Measurements from ENCODE around the gene ETV3. TPM values are rescaled to one million over a fixed set of nuclear protein-coding genes. Genes with fewer than 3 reads are reported as not detected.

ETV3 gene
- total and polyA plus RNA-seq, 2 of the 8 experiments (the other 6 are each of a cell fraction or from before 2014, with no cell fraction given), result 6.0 to 23.8 TPM

GRCh38 chr1:157163273-157164127 is 25.3 kb upstream of the ETV3 start:
- Histone ChIP-seq H3K27ac (ENCODE audit: low read depth, low read length) (peak overlapping the region; percentile 55; the same call in 1 of the 2 replicates), H3K4ac (replicated peaks; ENCODE audit: insufficient read length, low read depth, low read length) (no peak overlapping the region), H2BK5ac (ENCODE audit: low read depth, low read length) (peak overlapping the region; percentile 97), H3K27me3 (replicated peaks in 1 of 4; ENCODE audit: control insufficient read depth in 3 of 4, extremely low read depth in 1 of 4, insufficient read depth in 3 of 4, low read length in 3 of 4) (no peaks in the 10 kb centered on the region), H3K23me2 (ENCODE audit: low read depth, low read length) (no peaks in the 10 kb centered on the region), H3K79me1 (ENCODE audit: low read depth, low read length) (no peaks in the 10 kb centered on the region), H3K9me3 (ENCODE audit: insufficient read depth in 2 of 2, low read depth in 1 of 2, low read length in 1 of 2) (no peaks in the 10 kb centered on the region), H2BK20ac (ENCODE audit: low read length) (peak overlapping the region; percentile 95; the same call in 1 of the 2 replicates), H3K4me3 (ENCODE audit: extremely low read depth in 1 of 4, insufficient read depth in 2 of 4, low read depth in 3 of 4, low read length in 4 of 4) (peak overlapping the region in 2 of 4 experiments; percentile 17 to 43; a peak in 2 of 8 replicates), H4K20me1 (replicated peaks in 1 of 2; ENCODE audit: control insufficient read depth in 1 of 2, insufficient read depth in 2 of 2, low read length in 2 of 2) (no peaks in the 10 kb centered on the region), H3K4me1 (replicated peaks in 1 of 4; ENCODE audit: control insufficient read depth in 3 of 4, insufficient read depth in 4 of 4, low read length in 3 of 4) (peaks cover 11 to 19% (median 16%) of the 10 kb centered on the region in 4 experiments), H4K91ac (replicated peaks; ENCODE audit: insufficient read length, low read length) (peak overlapping the region; percentile 47), H3K23ac (ENCODE audit: insufficient read length) (no peak overlapping the region), H2BK12ac (ENCODE audit: low read depth, low read length) (peak overlapping the region; percentile 93), H3K56ac (replicated peaks; ENCODE audit: insufficient read length, low read depth, low read length) (no peak overlapping the region), H2AFZ (ENCODE audit: low read length) (peak overlapping the region; percentile 87; the same call in 1 of the 2 replicates), H4K8ac (ENCODE audit: extremely low read depth, insufficient read depth, low read length) (peak overlapping the region; percentile 86), H3K36me3 (ENCODE audit: control insufficient read depth in 2 of 4, insufficient read depth in 4 of 4, low read length in 3 of 4) (no peaks in the 10 kb centered on the region), H3K9ac (replicated peaks in 1 of 4; ENCODE audit: extremely low read depth in 1 of 4, low read depth in 3 of 4, low read length in 3 of 4) (peak overlapping the region in 2 of 4 experiments; percentile 20 to 29; a peak in 2 of 7 replicates), H3K79me2 (ENCODE audit: control insufficient read depth in 1 of 2, insufficient read depth in 2 of 2, low read length in 2 of 2) (no peaks in the 10 kb centered on the region), H3K18ac (ENCODE audit: extremely low read depth, low read length) (peak overlapping the region; percentile 44), H3K4me2 (ENCODE audit: insufficient read depth in 1 of 2, low read depth in 2 of 2, low read length in 2 of 2) (peak overlapping the region; percentile 0 to 56), H2BK120ac (replicated peaks; ENCODE audit: low read depth, low read length) (no peak overlapping the region), H2BK15ac (ENCODE audit: low read length) (no peak overlapping the region), H4K5ac (ENCODE audit: insufficient read length, low read depth, low read length) (peak overlapping the region; percentile 51), H2AK5ac (ENCODE audit: low read depth, low read length) (no peak overlapping the region), H3K14ac (ENCODE audit: insufficient read length) (no peak overlapping the region)
- 30% methylated on average over 20 of the region's 21 CpGs; no CpG with 5 or more reads in 1 of the 2 experiments for WGBS, 2 experiments (ENCODE audit: extremely low coverage in 1 of 2, insufficient coverage in 1 of 2, insufficient read length in 1 of 2, insufficient replicate concordance in 2 of 2, low coverage in 1 of 2, low lambda C conversion rate in 2 of 2, missing lambda C conversion rate in 1 of 2)
- CTCF ChIA-PET (ENCODE audit: partially characterized antibody), result interaction anchor here (0.6 to 3.9 kb wide), 16 partner anchors 8 to 89 kb away, joined by 3 to 24 read pairs (median 4); no protein-coding TSS in a partner anchor
- POLR2A ChIA-PET (ENCODE audit: partially characterized antibody), result interaction anchor here (1.0 to 1.4 kb wide), 2 partner anchors 25 to 53 kb away, joined by 3 to 4 read pairs; no protein-coding TSS in a partner anchor
- DNase-seq (ENCODE audit: low read depth in 1 of 2, low spot score in 2 of 2) (peak; percentile 86 to 100), FAIRE-seq (peak; percentile 62)
- TF ChIP-seq RXRA (IDR thresholded peaks at IDR 0.05; ENCODE audit: insufficient read depth, low read depth, low read length), result no peak
- TF ChIP-seq SAP30 (IDR thresholded peaks at IDR 0.05; ENCODE audit: insufficient read depth, insufficient replicate concordance, low read length), result peak; percentile 97
- no peak for TF ChIP-seq CEBPB (IDR thresholded peaks at IDR 0.05; ENCODE audit: low read depth, low read length)
- TF ChIP-seq PHF8 (conservative IDR thresholded peaks at IDR 0.05; ENCODE audit: low read depth, low read length), result no peak
- TF ChIP-seq FOSL1 (IDR thresholded peaks at IDR 0.05; ENCODE audit: insufficient read depth, low read depth, low read length), result no peak
- TF ChIP-seq EGR1 (IDR thresholded peaks at IDR 0.05; ENCODE audit: borderline replicate concordance, low read depth, low read length), result no peak
- TF ChIP-seq, protein P1, sequence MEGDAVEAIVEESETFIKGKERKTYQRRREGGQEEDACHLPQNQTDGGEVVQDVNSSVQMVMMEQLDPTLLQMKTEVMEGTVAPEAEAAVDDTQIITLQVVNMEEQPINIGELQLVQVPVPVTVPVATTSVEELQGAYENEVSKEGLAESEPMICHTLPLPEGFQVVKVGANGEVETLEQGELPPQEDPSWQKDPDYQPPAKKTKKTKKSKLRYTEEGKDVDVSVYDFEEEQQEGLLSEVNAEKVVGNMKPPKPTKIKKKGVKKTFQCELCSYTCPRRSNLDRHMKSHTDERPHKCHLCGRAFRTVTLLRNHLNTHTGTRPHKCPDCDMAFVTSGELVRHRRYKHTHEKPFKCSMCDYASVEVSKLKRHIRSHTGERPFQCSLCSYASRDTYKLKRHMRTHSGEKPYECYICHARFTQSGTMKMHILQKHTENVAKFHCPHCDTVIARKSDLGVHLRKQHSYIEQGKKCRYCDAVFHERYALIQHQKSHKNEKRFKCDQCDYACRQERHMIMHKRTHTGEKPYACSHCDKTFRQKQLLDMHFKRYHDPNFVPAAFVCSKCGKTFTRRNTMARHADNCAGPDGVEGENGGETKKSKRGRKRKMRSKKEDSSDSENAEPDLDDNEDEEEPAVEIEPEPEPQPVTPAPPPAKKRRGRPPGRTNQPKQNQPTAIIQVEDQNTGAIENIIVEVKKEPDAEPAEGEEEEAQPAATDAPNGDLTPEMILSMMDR (IDR thresholded peaks at IDR 0.05; ENCODE audit: control extremely low read depth in 1 of 3, insufficient read depth in 1 of 3, low read depth in 1 of 3, low read length in 3 of 3), result peak; percentile 93 to 98 (median 95)
- TF ChIP-seq CREB1 (IDR thresholded peaks at IDR 0.05), result peak; percentile 20; the same call in 1 of the 2 replicates

All from H1 (cell line).